AG10803 (cell line): Measurements from ENCODE around the gene USP48.
"Not testable (repeated sequence)": the region's sequence is repeated elsewhere in the genome, so short reads cannot be mapped to it uniquely, and the experiment has no call there.

ENCODE experiments used
- DNase-seq: peaks from one replicate; pipeline ENCODE4 v3.0.0; 2010; ENCODE audit warnings: low read depth
- H3K4me3 ChIP-seq: 2 replicates; pipeline ENCODE4 v1.5.1; 2011; ENCODE audit warnings: mild to moderate bottlenecking, low read length, control low read depth
- CTCF ChIP-seq: conservative IDR thresholded peaks from 2 replicates; pipeline ENCODE4 v1.5.1; 2011; ENCODE audit warnings: mild to moderate bottlenecking, low read length, control low read depth, inconsistent platforms

USP48 gene

GRCh38 chr1:21827141-21827679 is 44.3 kb upstream of the USP48 start:
- TF ChIP-seq CTCF, result no peak
- no peak for DNase-seq
- H3K4me3 ChIP-seq, result no peak overlapping the region

GRCh38 chr1:21826694-21827093 is 43.7 kb upstream of the USP48 start:
- DNase-seq, result not testable (repeated sequence)

GRCh38 chr1:21825393-21825792 is 42.4 kb upstream of the USP48 start:
- no peak for TF ChIP-seq CTCF
- H3K4me3 ChIP-seq, result no peak overlapping the region
- no peak for DNase-seq

More at GRCh38 chr1:21826694-21827093, 43.7 kb upstream of the USP48 start:
- not testable (repeated sequence) for H3K4me3 ChIP-seq

- no peak for TF ChIP-seq CTCF
- DNase-seq, result no peak
- H3K4me3 ChIP-seq, result no peak overlapping the region
These were observed 42.0 kb upstream of the USP48 start for GRCh38 chr1:21824926-21825325.

GRCh38 chr1:21823980-21824702 is 41.2 kb upstream of the USP48 start:
- no peak for TF ChIP-seq CTCF
- H3K4me3 ChIP-seq, result no peak overlapping the region
- no peak for DNase-seq

- no peak for DNase-seq
- no peak overlapping the region for H3K4me3 ChIP-seq
- no peak for TF ChIP-seq CTCF
These were observed 40.4 kb upstream of the USP48 start for GRCh38 chr1:21823206-21823979.

GRCh38 chr1:21822349-21822748 is 39.4 kb upstream of the USP48 start:
- no peak overlapping the region for H3K4me3 ChIP-seq
- TF ChIP-seq CTCF, result no peak
- no peak for DNase-seq
